DMS 273 (cell line): Measurements from ENCODE around the gene ZNF385B.
A peak's percentile ranks its signal among the peaks of the same experiment; 100 is the strongest.
"Not testable (repeated sequence)": the region's sequence is repeated elsewhere in the genome, so short reads cannot be mapped to it uniquely, and the experiment has no call there.

ENCODE experiments used
- DNase-seq: peaks from one replicate; lab custom pipeline; 2025; ENCODE audit not compliant: unreplicated experiment; lab: John Stamatoyannopoulos, UW

ZNF385B gene

GRCh38 chr2:179645047-179645446 lies 216.4 kb downstream of the ZNF385B start:
- DNase-seq, result no peak

- no peak for DNase-seq
These were observed 218.9 kb downstream of the ZNF385B start for GRCh38 chr2:179642462-179642861.

GRCh38 chr2:179636995-179637394 lies 224.4 kb downstream of the ZNF385B start:
- DNase-seq, result no peak

GRCh38 chr2:179636100-179636980 lies 225.1 kb downstream of the ZNF385B start:
- DNase-seq, result no peak

GRCh38 chr2:179631769-179632385 lies 229.5 kb downstream of the ZNF385B start:
- DNase-seq, result not testable (repeated sequence)

- not testable (repeated sequence) for DNase-seq
These were observed 231.6 kb downstream of the ZNF385B start for GRCh38 chr2:179629776-179630175.

- DNase-seq, result no peak
These were observed 235.2 kb downstream of the ZNF385B start for GRCh38 chr2:179626261-179626660.

GRCh38 chr2:179622635-179623300 lies 238.6 kb downstream of the ZNF385B start:
- DNase-seq, result no peak

GRCh38 chr2:179622112-179622511 lies 239.3 kb downstream of the ZNF385B start:
- DNase-seq, result no peak

GRCh38 chr2:179619947-179620467 lies 241.4 kb downstream of the ZNF385B start:
- DNase-seq, result no peak

GRCh38 chr2:179614121-179614520 lies 247.3 kb downstream of the ZNF385B start:
- no peak for DNase-seq

- DNase-seq, result no peak
These were observed 247.7 kb downstream of the ZNF385B start for GRCh38 chr2:179613701-179614100.

- DNase-seq, result no peak
These were observed 248.1 kb downstream of the ZNF385B start for GRCh38 chr2:179613299-179613651.

GRCh38 chr2:179612591-179613298 lies 248.7 kb downstream of the ZNF385B start:
- DNase-seq, result no peak

GRCh38 chr2:179612108-179612507 lies 249.3 kb downstream of the ZNF385B start:
- DNase-seq, result no peak

GRCh38 chr2:179606141-179606540 lies 255.3 kb downstream of the ZNF385B start:
- no peak for DNase-seq

GRCh38 chr2:179605341-179605740 lies 256.1 kb downstream of the ZNF385B start:
- DNase-seq, result no peak

- DNase-seq, result no peak
These were observed 256.8 kb downstream of the ZNF385B start for GRCh38 chr2:179604598-179604997.

GRCh38 chr2:179602452-179602851 lies 259.0 kb downstream of the ZNF385B start:
- DNase-seq, result no peak

GRCh38 chr2:179596018-179596417 lies 265.4 kb downstream of the ZNF385B start:
- DNase-seq, result no peak

GRCh38 chr2:179595284-179595683 lies 266.1 kb downstream of the ZNF385B start:
- DNase-seq, result peak; percentile 41
